Kidney (tissue), 14 donors: ENCODE measurements around the gene GRIA4. TPM values are rescaled to one million over a fixed set of nuclear protein-coding genes. Genes with fewer than 3 reads are reported as not detected.

Source experiments
- DNase-seq, 5 donors: peaks; one replicate each; pipeline ENCODE4 v3.0.0-alpha.2; 2013 to 2020
- FAIRE-seq: peaks from 2 replicates; lab custom pipeline; 2012; peaks lifted over from hg19 to GRCh38; lab: Jason Lieb, UNC
- H3K27ac ChIP-seq, 2 donors: one replicate each; pipeline ENCODE4 v1.7.0; 2013; ENCODE audit warnings: low read depth in 2 of 2, low read length in 2 of 2, inconsistent platforms in 1 of 2
- H3K27me3 ChIP-seq: one replicate; pipeline ENCODE4 v1.7.1; 2013; ENCODE audit warnings: low read length, inconsistent platforms; ENCODE audit not compliant: control insufficient read depth, insufficient read depth
- H3K36me3 ChIP-seq, 3 donors: one replicate each; pipeline versions ENCODE4 v1.7.0 to v1.7.1; 2013; ENCODE audit warnings: low read length in 3 of 3, control low read depth in 1 of 3, inconsistent platforms in 1 of 3; ENCODE audit not compliant: insufficient read depth in 3 of 3, control insufficient read depth in 2 of 3
- H3K4me1 ChIP-seq, 3 donors: one replicate each; pipeline versions ENCODE4 v1.7.0 to v1.7.1; 2013; ENCODE audit warnings: low read length in 3 of 3, inconsistent platforms in 1 of 3, low read depth in 1 of 3; ENCODE audit not compliant: control insufficient read depth in 2 of 3, insufficient read depth in 2 of 3
- H3K4me3 ChIP-seq, 3 donors: one replicate each; pipeline versions ENCODE4 v1.7.0 to v1.8.1; 2013; ENCODE audit warnings: low read length in 3 of 3, control low read depth in 1 of 3, inconsistent platforms in 1 of 3
- H3K9ac ChIP-seq, 3 donors: one replicate each; pipeline versions ENCODE4 v1.7.0 to v1.7.1; 2013; ENCODE audit warnings: low read length in 3 of 3, control low read depth in 1 of 3, inconsistent platforms in 1 of 3
- H3K9me3 ChIP-seq, 3 donors: one replicate each; pipeline versions ENCODE4 v1.7.0 to v1.7.1; 2013; ENCODE audit warnings: low read length in 3 of 3, control low read depth in 1 of 3, inconsistent platforms in 1 of 3; ENCODE audit not compliant: control insufficient read depth in 2 of 3, insufficient read depth in 1 of 3
- CTCF ChIP-seq: IDR thresholded peaks from 3 replicates; pipeline ENCODE4 v1.5.1; 2012; ENCODE audit warnings: mild to moderate bottlenecking, moderate library complexity, borderline replicate concordance; ENCODE audit not compliant: insufficient read depth; ENCODE audit errors: extremely low read depth
- intact Hi-C: fragments of 100-400 bp; cut with DNase I; formaldehyde crosslinking; loops from one replicate; pipeline ENCODE4 v1.11.1; 2022
- polyA plus RNA-seq: library from polyadenylated mRNA; stranded (reverse); fragments of 350-450 nt; fragmentation: Illumina TruSeq; extraction: RNeasy Lipid Tissue Mini Kit (QIAGEN cat#74804); gene quantifications from one replicate; pipeline ENCODE4 v1.2.3, GENCODE V29; 2014; ENCODE audit warnings: low read depth, low replicate concordance; ENCODE audit not compliant: insufficient read depth
- total RNA-seq: library from RNA; stranded (reverse); fragmentation: NEBNext Ultra II Directional; extraction: Animal tissue kit (Norgen Biotek cat#: 25700); gene quantifications from one replicate; pipeline ENCODE4 v1.2.1, GENCODE V29; 2021
- donor health status: control.
- donor health status: control.
- donor health status: control.
- donor health status: control.
- donor health status: control.
- donor health status: DM: yes; HTN: yes; CAD: no.
- donor health status: Normal renal cell carcinoma (clear cell type).

The GRIA4 gene
- total and polyA plus RNA-seq, 2 donors from 2014 or later = 0.45 TPM; not detected in 1

- Histone ChIP-seq H3K9ac (no peak overlapping the region), H3K36me3 (no peaks in the 10 kb centered on the region), H3K4me1 (no peaks in the 10 kb centered on the region), H3K27ac (no peak overlapping the region), H3K27me3 (no peaks in the 10 kb centered on the region), H3K4me3 (no peak overlapping the region), H3K9me3 (no peaks in the 10 kb centered on the region)
- FAIRE-seq (no peak), DNase-seq (no peak)
- no peak for TF ChIP-seq CTCF
- intact Hi-C loops = no loop called here
Observed at GRCh38 chr11:105979997-105980703, 370.3 kb downstream of the GRIA4 start.

GRCh38 chr11:105986554-105986953 is 376.7 kb downstream of the GRIA4 start:
- no peak for DNase-seq
- intact Hi-C loops = no loop called here
- no peak for FAIRE-seq
- Histone ChIP-seq H3K27ac (no peak overlapping the region), H3K36me3 (no peaks in the 10 kb centered on the region), H3K4me3 (no peak overlapping the region), H3K4me1 (no peaks in the 10 kb centered on the region), H3K9me3 (no peaks in the 10 kb centered on the region), H3K9ac (no peak overlapping the region), H3K27me3 (no peaks in the 10 kb centered on the region)
- no peak for TF ChIP-seq CTCF

DNA sequence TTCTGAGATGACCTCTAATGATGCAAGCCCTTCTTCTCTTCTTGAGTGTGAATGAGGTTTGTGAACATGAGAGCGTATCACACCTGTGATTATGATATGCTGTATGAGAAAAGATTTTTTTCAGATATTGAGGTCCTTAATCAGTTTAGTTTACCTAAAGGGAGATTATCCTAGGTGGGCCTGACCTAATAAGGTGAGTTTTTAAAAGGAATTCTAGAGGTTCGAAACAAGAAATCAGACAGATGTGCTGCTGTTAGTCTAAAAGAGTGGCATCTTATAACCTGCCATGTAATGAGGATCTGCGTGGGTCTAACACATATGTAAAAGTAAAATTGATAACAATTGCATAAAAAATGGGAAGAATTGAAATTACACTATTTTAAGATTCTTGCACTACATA is 378.3 kb downstream of the GRIA4 start:
- FAIRE-seq (no peak), DNase-seq (no peak)
- Histone ChIP-seq H3K36me3 (no peaks in the 10 kb centered on the region), H3K4me1 (no peaks in the 10 kb centered on the region), H3K9ac (no peak overlapping the region), H3K9me3 (no peaks in the 10 kb centered on the region), H3K27me3 (no peaks in the 10 kb centered on the region), H3K4me3 (no peak overlapping the region), H3K27ac (no peak overlapping the region)
- intact Hi-C loops = no loop called here
- TF ChIP-seq CTCF = no peak

DNA sequence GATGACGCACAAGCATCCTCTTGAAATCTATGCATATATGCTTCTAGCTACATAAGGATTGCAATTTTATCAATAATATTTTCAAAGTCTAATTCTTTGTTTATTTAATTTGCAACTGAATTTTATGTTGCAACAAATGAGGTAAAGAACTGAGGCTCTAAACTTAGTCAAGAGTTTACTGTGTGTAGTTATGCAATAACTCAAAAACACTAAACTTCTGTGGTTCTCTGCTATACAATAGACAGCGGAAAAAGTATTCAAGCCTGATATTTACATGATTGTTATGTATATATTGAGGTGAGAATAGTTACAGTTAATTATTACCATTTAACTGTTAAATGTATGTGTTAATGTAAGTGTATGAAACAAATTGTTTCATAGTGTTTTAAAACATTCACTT is 379.3 kb downstream of the GRIA4 start:
- Histone ChIP-seq H3K27me3 (no peaks in the 10 kb centered on the region), H3K36me3 (no peaks in the 10 kb centered on the region), H3K9ac (no peak overlapping the region), H3K27ac (no peak overlapping the region), H3K4me1 (no peaks in the 10 kb centered on the region), H3K4me3 (no peak overlapping the region), H3K9me3 (no peaks in the 10 kb centered on the region)
- TF ChIP-seq CTCF = no peak
- FAIRE-seq (no peak), DNase-seq (no peak)
- intact Hi-C loops = no loop called here
